Measurements from ENCODE around the gene ZNF497.
A peak's percentile ranks its signal among the peaks of the same experiment; 100 is the strongest.

Gene ZNF497

DNA sequence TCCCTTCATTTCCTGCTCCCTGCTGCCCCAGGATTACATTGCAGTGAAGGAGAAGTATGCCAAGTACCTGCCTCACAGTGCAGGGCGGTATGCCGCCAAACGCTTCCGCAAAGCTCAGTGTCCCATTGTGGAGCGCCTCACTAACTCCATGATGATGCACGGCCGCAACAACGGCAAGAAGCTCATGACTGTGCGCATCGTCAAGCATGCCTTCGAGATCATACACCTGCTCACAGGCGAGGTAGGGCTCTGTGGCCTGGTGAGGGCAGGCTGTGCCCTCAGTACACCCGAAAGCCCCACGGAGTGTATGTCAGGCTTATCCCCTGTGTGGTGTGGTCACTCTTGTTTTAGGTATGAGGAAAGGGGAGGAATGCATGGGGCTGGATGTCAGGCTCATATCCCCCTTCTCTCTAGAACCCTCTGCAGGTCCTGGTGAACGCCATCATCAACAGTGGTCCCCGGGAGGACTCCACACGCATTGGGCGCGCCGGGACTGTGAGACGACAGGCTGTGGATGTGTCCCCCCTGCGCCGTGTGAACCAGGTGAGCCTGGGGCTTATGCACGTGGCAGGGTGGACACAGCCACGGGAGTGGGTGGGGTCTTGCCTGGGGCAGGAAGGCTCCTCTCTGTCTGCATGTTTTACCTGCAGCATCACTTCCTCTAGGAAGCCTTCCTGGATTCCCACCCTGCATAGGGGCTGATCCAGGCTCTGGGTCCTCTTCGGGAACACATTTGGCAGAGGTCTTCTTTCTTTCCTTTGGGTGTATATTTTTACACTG lies 30.6 kb upstream of the ZNF497 start:
- no peak for DNase-seq (ENCODE audit: low read depth)
- H3K4me3 ChIP-seq (ENCODE audit: low read length) = no peak overlapping the region
- TF ChIP-seq, protein P1, sequence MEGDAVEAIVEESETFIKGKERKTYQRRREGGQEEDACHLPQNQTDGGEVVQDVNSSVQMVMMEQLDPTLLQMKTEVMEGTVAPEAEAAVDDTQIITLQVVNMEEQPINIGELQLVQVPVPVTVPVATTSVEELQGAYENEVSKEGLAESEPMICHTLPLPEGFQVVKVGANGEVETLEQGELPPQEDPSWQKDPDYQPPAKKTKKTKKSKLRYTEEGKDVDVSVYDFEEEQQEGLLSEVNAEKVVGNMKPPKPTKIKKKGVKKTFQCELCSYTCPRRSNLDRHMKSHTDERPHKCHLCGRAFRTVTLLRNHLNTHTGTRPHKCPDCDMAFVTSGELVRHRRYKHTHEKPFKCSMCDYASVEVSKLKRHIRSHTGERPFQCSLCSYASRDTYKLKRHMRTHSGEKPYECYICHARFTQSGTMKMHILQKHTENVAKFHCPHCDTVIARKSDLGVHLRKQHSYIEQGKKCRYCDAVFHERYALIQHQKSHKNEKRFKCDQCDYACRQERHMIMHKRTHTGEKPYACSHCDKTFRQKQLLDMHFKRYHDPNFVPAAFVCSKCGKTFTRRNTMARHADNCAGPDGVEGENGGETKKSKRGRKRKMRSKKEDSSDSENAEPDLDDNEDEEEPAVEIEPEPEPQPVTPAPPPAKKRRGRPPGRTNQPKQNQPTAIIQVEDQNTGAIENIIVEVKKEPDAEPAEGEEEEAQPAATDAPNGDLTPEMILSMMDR (IDR thresholded peaks at IDR 0.05; ENCODE audit: insufficient read depth, low read depth, low read length, missing control alignments) = no peak

DNA sequence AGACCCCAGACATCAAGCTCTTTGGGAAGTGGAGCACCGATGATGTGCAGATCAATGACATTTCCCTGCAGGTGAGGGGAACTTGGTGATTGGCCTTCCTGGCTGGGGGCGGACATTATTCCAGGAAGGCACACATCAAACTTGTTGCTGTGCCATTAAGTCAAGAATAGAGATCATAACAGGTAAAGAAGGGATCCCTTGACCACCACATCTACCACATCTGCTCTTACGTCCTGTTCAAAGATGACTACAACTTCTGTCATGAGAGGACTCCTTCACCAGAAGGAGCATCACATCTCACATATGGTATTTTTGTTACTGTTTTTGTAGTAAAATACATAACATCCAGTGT lies 25.6 kb upstream of the ZNF497 start:
- TF ChIP-seq, protein P1 (IDR thresholded peaks at IDR 0.05; ENCODE audit: insufficient read depth, low read depth, low read length, missing control alignments) = no peak
- DNase-seq (ENCODE audit: low read depth) = no peak
- H3K4me3 ChIP-seq (ENCODE audit: low read length) = peak overlapping the region; percentile 100

DNA sequence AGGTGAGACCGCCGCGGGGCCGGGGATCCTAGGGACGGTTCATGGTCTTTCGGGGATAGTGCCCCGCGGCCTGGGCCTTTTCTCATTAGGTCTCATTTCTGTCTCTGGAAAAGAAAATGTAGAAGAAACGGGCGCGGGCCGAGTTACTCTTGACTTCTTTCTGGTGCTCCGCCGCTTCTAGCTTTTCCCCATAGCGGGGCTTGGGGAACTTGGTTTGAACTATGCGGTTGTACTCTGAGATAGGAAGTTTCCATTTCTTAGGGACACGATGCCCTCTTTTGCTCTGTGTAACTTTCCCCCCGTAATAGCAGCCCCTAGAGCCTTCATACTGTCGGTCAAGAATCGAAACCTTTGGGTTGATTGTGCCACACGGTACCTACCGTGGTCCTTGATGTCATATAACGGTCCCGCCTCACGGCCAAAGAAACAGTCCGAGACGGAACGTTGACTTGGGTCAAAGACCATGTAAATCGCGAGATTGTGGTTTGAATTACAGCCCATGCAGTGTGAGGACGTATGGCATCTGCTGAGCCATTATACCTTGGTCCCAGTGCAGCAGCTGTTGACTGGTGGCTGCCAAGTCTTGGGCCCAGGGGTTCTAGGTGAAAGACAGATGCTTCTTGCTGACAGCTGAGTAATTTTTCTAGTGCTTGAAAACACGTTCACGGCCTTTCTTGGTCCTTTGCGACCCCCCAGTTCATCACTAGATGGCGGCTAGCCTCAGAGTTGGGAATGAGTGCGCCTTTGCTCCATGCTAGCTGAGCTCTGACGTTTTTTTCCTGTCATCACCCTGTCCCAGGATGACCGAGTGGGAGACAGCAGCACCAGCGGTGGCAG lies 25.0 kb upstream of the ZNF497 start:
- peak overlapping the region; percentile 100 for H3K4me3 ChIP-seq (ENCODE audit: low read length)
- no peak for DNase-seq (ENCODE audit: low read depth)
- TF ChIP-seq, protein P1 (IDR thresholded peaks at IDR 0.05; ENCODE audit: insufficient read depth, low read depth, low read length, missing control alignments) = no peak

DNA sequence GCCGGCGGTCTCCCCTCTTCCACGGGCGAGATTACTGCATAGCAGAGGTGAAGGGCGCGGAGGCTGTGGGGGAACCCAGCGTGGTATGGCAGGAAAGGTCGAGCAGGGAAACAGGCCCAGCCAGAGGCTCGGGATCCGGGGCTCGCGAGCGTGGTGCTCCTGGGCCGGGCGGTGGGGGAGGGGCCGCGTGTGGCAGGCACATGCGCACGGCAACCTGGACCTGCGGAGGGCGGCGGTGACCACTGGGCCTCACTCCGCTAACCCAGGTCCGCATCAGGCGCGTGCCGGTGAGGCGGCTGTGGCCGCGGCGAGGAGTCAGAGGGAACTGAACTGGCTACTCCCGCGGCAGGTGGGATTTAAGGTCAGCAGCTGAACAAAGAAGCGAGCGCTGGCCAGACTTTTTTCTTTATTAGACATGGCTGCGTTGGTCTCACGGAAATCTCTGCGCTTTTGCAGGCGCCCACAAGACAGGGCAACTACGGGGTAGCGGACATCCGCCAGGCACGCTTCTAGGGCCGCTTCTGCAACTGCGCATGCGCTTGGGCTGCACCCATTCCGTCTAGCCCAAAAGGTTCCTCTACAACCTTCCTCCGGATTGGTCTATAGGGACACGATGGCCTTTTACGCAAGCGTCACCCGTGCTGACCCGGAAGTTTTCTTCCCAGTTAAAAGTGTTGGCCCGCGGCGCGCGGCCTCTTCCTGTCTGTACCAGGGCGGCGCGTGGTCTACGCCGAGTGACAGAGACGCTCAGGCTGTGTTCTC lies 24.2 kb upstream of the ZNF497 start, which contains the start of gene RPS5:
Gene RPS5, plus strand, starts transcription at position 694 of the 762 bp plus-strand sequence. CDS start 869 bp downstream, outside the sequence.
- H3K4me3 ChIP-seq (ENCODE audit: low read length) = peak within 1 kb of the TSS; percentile 100
- peak; percentile 98 for DNase-seq (ENCODE audit: low read depth)
- TF ChIP-seq, protein P1 (IDR thresholded peaks at IDR 0.05; ENCODE audit: insufficient read depth, low read depth, low read length, missing control alignments) = no peak

DNA sequence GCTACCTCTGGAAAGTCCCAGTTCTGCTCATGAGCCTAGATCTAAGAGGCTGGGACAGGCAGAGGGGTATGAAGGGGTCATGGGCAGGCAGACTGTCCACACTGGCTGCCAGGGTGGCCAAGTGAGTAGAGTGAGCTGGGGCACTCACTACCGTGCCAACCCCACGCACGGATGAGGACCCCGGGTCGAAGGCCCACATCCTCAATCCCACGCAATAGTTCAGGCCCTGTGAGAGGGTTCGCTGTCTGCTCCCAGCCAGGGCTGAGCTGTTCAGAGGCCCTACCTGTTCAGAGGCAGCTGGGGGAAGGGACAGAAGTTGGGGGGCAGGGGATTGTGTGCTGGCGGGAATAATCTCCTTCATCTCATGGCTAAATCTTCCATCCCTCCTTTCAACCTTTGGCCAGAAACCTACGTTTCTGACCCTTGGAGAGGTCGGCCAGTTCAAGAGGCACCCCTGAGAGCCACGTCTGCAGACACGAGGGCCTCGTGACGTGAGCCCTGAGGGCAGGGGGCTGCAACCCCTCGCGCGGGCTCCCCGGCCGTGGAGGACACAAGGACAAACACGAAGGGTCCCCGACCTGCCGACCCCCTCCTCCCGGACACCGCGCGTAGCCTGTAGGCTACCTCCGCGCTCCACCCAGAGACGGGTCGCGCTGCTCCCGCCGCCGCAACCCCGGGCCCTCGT lies 23.5 kb upstream of the ZNF497 start:
- H3K4me3 ChIP-seq (ENCODE audit: low read length) = peak overlapping the region; percentile 100
- TF ChIP-seq, protein P1 (IDR thresholded peaks at IDR 0.05; ENCODE audit: insufficient read depth, low read depth, low read length, missing control alignments) = no peak
- DNase-seq (ENCODE audit: low read depth) = no peak

DNA sequence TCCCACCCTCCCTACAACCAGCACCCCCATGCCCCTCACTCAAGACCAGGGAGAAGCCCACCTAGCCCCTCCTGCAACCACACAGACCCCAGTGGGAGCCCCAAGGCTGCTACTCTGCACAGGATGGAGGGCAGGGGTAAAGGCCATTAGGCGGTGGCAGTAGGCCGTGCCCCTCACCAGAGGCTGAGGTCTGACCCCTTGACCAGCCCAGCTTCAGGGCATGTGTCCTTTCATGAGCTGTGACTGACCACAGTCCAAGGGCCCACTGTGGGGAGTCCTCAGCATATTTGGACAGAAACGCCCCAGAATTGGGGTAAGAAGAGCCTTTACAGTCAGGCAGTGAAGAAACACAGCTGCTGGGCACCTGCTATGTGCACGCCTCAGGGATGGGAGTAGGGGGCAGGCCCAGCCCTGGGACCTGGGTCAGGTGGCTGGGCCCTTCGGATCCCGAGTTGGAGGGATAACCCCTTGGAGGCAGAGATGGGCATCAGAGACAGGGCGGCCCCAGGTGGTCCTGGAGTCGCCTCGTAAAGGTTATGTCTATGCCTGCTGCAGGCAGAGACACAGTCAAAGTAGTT lies 22.9 kb upstream of the ZNF497 start:
- DNase-seq (ENCODE audit: low read depth) = no peak
- TF ChIP-seq, protein P1 (IDR thresholded peaks at IDR 0.05; ENCODE audit: insufficient read depth, low read depth, low read length, missing control alignments) = no peak
- H3K4me3 ChIP-seq (ENCODE audit: low read length) = peak overlapping the region; percentile 100
